Astrocyte (in vitro differentiated cells and primary cell): Measurements from ENCODE around the gene CYBA. TPM values are rescaled to one million over a fixed set of nuclear protein-coding genes. Genes with fewer than 3 reads are reported as not detected.

Experiments used
- DNase-seq: peaks from one replicate; pipeline ENCODE4 v3.0.0-alpha.2; 2010; ENCODE audit warnings: low read depth
- FAIRE-seq: peaks from 2 replicates; lab custom pipeline; 2011; peaks lifted over from hg19 to GRCh38; lab: Jason Lieb, UNC
- H2AFZ ChIP-seq: 2 replicates; pipeline ENCODE4 v1.6.0; 2012; ENCODE audit warnings: low read depth, low read length, inconsistent platforms
- H3K27ac ChIP-seq: 2 replicates; pipeline ENCODE4 v1.5.1; 2011; ENCODE audit warnings: low read depth, low read length, inconsistent platforms
- H3K27me3 ChIP-seq: 2 replicates; pipeline ENCODE4 v1.6.0; 2011; ENCODE audit warnings: low read length, inconsistent platforms; ENCODE audit not compliant: insufficient read depth
- H3K36me3 ChIP-seq: 2 replicates; pipeline ENCODE4 v1.5.1; 2011; ENCODE audit warnings: low read length, inconsistent platforms; ENCODE audit not compliant: insufficient read depth
- H3K4me1 ChIP-seq: 2 replicates; pipeline ENCODE4 v1.5.1; 2011; ENCODE audit warnings: low read length, inconsistent platforms; ENCODE audit not compliant: insufficient read depth
- H3K4me2 ChIP-seq: 2 replicates; pipeline ENCODE4 v1.6.0; 2012; ENCODE audit warnings: low read length, inconsistent platforms
- H3K4me3 ChIP-seq: 2 replicates; pipeline ENCODE4 v1.5.1; 2011; ENCODE audit warnings: low read depth, mild to moderate bottlenecking, low read length, inconsistent platforms; ENCODE audit not compliant: insufficient read depth
- H3K79me2 ChIP-seq: 2 replicates; pipeline ENCODE4 v1.6.0; 2012; ENCODE audit warnings: mild to moderate bottlenecking, low read length, inconsistent platforms; ENCODE audit not compliant: insufficient read depth
- H3K9ac ChIP-seq: 2 replicates; pipeline ENCODE4 v1.6.0; 2012; ENCODE audit warnings: mild to moderate bottlenecking, low read length, inconsistent platforms
- H3K9me3 ChIP-seq: 2 replicates; pipeline ENCODE4 v1.5.1; 2012; ENCODE audit warnings: low read depth, mild to moderate bottlenecking, low read length, inconsistent platforms; ENCODE audit not compliant: insufficient read depth
- H4K20me1 ChIP-seq: 2 replicates; pipeline ENCODE4 v1.6.0; 2012; ENCODE audit warnings: low read length, inconsistent platforms; ENCODE audit not compliant: insufficient read depth
- H3K27ac Mint-ChIP-seq: one replicate; pipeline ENCODE4 v1.8.0; 2021; ENCODE audit warnings: mild to moderate bottlenecking, mixed read lengths; ENCODE audit not compliant: unreplicated experiment
- H3K27me3 Mint-ChIP-seq: one replicate; pipeline ENCODE4 v1.8.0; 2021; ENCODE audit warnings: low read depth, mixed read lengths; ENCODE audit not compliant: unreplicated experiment
- H3K36me3 Mint-ChIP-seq: one replicate; pipeline ENCODE4 v1.8.0; 2021; ENCODE audit warnings: low read depth, mixed read lengths; ENCODE audit not compliant: unreplicated experiment
- H3K4me1 Mint-ChIP-seq: one replicate; pipeline ENCODE4 v1.8.0; 2021; ENCODE audit warnings: low read depth, mixed read lengths; ENCODE audit not compliant: unreplicated experiment
- H3K4me3 Mint-ChIP-seq: one replicate; pipeline ENCODE4 v1.8.0; 2021; ENCODE audit warnings: mild to moderate bottlenecking, moderate library complexity, mixed read lengths; ENCODE audit not compliant: unreplicated experiment
- H3K9me3 Mint-ChIP-seq: one replicate; pipeline ENCODE4 v1.8.0; 2021; ENCODE audit warnings: mild to moderate bottlenecking, mixed read lengths; ENCODE audit not compliant: unreplicated experiment
- CTCF ChIP-seq: IDR thresholded peaks from 2 replicates; pipeline ENCODE4 v1.5.1; 2011; ENCODE audit warnings: low read depth, mild to moderate bottlenecking, inconsistent platforms, low read length, moderate library complexity; ENCODE audit not compliant: insufficient read depth
- EZH2 ChIP-seq: IDR thresholded peaks from 2 replicates; pipeline ENCODE4 v1.6.1; 2012; ENCODE audit warnings: mild to moderate bottlenecking, low read length, inconsistent platforms; ENCODE audit not compliant: insufficient read depth
- total RNA-seq: library from RNA; stranded (reverse); gene quantifications from 2 replicates; pipeline ENCODE4 v1.2.1, GENCODE V29; 2021

Gene CYBA
- total RNA-seq, 1 donor from 2014 or later, result 236 TPM

DNA sequence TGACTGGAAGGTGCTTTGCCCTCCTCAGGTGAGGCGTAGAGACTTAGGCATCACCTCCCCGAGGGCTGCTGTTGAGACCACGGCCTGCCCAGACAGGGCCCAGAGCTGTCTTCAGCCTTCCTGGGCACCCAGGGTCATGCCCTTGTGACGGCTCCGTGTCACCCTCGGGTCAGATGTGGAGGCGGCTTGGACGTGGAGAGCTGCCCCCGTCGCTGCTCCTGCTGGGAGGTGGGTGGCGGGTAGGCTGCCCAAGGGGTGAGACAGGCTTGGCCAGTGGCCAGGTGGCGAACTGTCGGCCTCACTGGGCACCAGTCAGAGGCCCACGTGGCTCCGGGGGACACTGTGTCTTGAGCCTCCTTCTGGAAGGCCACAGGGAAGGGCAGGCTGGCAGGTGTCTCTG lies 44.4 kb upstream of the CYBA start:
- Mint-ChIP-seq H3K4me1 (peaks cover 1% of the 10 kb centered on the region), H3K9me3 (no peaks in the 10 kb centered on the region), H3K4me3 (no peak overlapping the region), H3K36me3 (peaks cover 8% of the 10 kb centered on the region), H3K27me3 (peaks cover 15% of the 10 kb centered on the region), H3K27ac (no peak overlapping the region)
- H3K4me2 ChIP-seq, result no peak overlapping the region
- DNase-seq (no peak), FAIRE-seq (no peak)
- no peak overlapping the region for H2AFZ ChIP-seq
- H3K27me3 ChIP-seq, result no peaks in the 10 kb centered on the region
- no peak overlapping the region for H3K27ac ChIP-seq
- no peak for TF ChIP-seq CTCF
- TF ChIP-seq EZH2, result no peak
- H3K4me1 ChIP-seq, result peaks cover under 1% of the 10 kb centered on the region
- peaks cover 3% of the 10 kb centered on the region for H3K79me2 ChIP-seq
- no peak overlapping the region for H3K4me3 ChIP-seq
- no peaks in the 10 kb centered on the region for H4K20me1 ChIP-seq
- no peaks in the 10 kb centered on the region for H3K36me3 ChIP-seq
- no peaks in the 10 kb centered on the region for H3K9me3 ChIP-seq
- no peak overlapping the region for H3K9ac ChIP-seq

DNA sequence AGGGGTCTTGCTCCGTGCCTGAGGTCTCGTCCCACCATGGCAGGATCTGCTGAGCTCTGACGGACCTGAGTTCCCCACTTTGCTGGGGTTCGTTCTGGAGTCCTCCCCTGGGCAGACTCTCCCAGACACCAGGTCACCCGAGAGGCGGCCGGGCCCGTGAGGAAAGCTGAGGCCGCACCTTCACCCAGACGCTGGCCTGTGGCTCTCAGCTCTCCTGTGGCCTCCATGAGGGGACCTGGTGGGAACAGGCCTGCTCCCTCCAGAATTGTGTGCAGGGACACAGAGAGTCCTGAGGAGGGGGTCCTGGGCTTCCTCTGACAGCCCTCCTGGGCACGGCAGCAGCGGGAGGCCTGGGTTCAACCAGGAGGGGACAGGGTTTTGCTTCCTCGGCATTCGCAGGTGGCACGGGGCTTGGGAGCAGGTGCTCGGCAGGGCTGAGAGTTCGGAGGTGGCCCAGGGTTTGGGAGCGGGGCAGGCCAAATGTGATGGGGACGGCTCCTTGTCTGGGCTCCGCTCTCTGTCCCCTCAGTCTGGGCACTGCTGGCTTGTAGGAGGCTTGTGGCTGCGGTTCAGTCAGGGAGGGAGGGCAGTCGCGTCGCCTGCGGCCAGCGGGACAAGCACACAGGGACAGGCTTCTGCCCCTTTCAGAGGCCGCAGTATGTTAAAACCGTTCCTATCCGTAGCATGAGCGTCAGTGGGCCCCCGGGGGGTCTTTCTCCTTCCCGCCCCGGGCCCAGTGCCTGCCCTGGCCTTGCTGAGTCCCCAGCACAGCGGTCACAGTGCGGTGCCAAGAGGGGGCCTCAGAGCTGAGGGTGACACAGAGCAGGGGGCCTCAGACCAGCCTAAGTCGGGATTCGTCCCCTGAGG lies 43.6 kb upstream of the CYBA start:
- Histone ChIP-seq H4K20me1 (no peaks in the 10 kb centered on the region), H3K9me3 (no peaks in the 10 kb centered on the region), H3K9ac (no peak overlapping the region), H3K4me3 (no peak overlapping the region), H3K27me3 (no peaks in the 10 kb centered on the region), H3K4me2 (no peak overlapping the region), H3K27ac (no peak overlapping the region), H2AFZ (no peak overlapping the region), H3K36me3 (no peaks in the 10 kb centered on the region), H3K4me1 (no peaks in the 10 kb centered on the region), H3K79me2 (no peaks in the 10 kb centered on the region)
- Mint-ChIP-seq H3K27ac (no peak overlapping the region), H3K27me3 (peaks cover 22% of the 10 kb centered on the region), H3K36me3 (peaks cover 4% of the 10 kb centered on the region), H3K4me1 (no peaks in the 10 kb centered on the region), H3K9me3 (no peaks in the 10 kb centered on the region), H3K4me3 (no peak overlapping the region)
- TF ChIP-seq CTCF (no peak), EZH2 (no peak)
- FAIRE-seq (no peak), DNase-seq (no peak)

- H3K27ac Mint-ChIP-seq, result no peak overlapping the region
- Histone ChIP-seq H3K27ac (no peak overlapping the region), H3K4me1 (no peaks in the 10 kb centered on the region), H4K20me1 (no peaks in the 10 kb centered on the region), H3K36me3 (no peaks in the 10 kb centered on the region), H2AFZ (no peak overlapping the region), H3K27me3 (no peaks in the 10 kb centered on the region), H3K4me3 (no peak overlapping the region), H3K9ac (no peak overlapping the region), H3K4me2 (no peak overlapping the region), H3K79me2 (no peaks in the 10 kb centered on the region), H3K9me3 (no peaks in the 10 kb centered on the region)
- H3K4me1 Mint-ChIP-seq, result no peaks in the 10 kb centered on the region
- H3K9me3 Mint-ChIP-seq, result no peaks in the 10 kb centered on the region
- TF ChIP-seq EZH2 (no peak), CTCF (no peak)
- H3K36me3 Mint-ChIP-seq, result peaks cover 4% of the 10 kb centered on the region
- peaks cover 31% of the 10 kb centered on the region for H3K27me3 Mint-ChIP-seq
- no peak overlapping the region for H3K4me3 Mint-ChIP-seq
- no peak for DNase-seq
- FAIRE-seq, result no peak
Measured at GRCh38 chr16:88693420-88694177, 42.7 kb upstream of the CYBA start.
